Measurements from ENCODE around the gene ZBTB20.

GRCh38 chr3:114855839-114856238 is 291.2 kb downstream of the ZBTB20 start:
- TF ChIP-seq CTCF (IDR thresholded peaks at IDR 0.05) = no peak
- TF ChIP-seq EP300 (IDR thresholded peaks at IDR 0.05) = no peak

All from stomach (tissue), 4 donors.